ENCODE data around the gene SP7. TPM values are rescaled to one million over a fixed set of nuclear protein-coding genes. Genes with fewer than 3 reads are reported as not detected.

SP7 gene
- total RNA-seq, 1 experiment from 2014 or later, result not detected

DNA sequence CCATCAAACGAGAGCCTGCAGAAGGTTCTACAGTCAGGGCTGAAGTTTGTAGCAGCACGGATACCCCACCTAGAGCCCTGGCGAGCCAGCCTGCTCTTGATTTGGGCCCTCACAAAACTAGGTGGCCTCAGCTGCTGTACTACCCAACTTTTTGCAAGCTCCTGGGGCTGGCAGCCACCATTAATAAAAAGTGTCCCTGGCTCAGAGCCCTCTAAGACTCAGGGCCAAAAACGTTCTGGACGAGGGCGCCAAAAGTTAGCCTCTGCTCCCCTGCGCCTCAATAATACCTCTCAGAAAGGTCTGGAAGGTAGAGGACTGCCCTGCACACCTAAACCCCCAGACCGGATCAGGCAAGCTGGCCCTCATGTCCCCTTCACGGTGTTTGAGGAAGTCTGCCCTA is 49.7 kb downstream of the SP7 start:
- ChIA-PET POLR2A (ENCODE audit: unreplicated experiment) (no interaction called here), CTCF (interaction anchor here (0.6 kb wide), 1 partner anchor 100 kb away, joined by 3 read pairs; no protein-coding TSS in a partner anchor)
- H2AFZ ChIP-seq, result no peak overlapping the region
- peaks cover 2% of the 10 kb centered on the region; the same call in 1 of the 2 replicates for H3F3A ChIP-seq (ENCODE audit: insufficient read depth, low read depth)
- H3K36me3 ChIP-seq (ENCODE audit: low read depth), result no peaks in the 10 kb centered on the region
- H3K4me3 ChIP-seq, result no peak overlapping the region
- no peak for DNase-seq
- no peaks in the 10 kb centered on the region for H3K9me2 ChIP-seq (ENCODE audit: insufficient read depth)
- no peak overlapping the region for H3K27ac ChIP-seq
- no peak overlapping the region for H3K4me2 ChIP-seq
- no peaks in the 10 kb centered on the region for H3K27me3 ChIP-seq (ENCODE audit: insufficient read depth, low read depth)
- no peaks in the 10 kb centered on the region for H4K20me1 ChIP-seq (ENCODE audit: insufficient read depth)
- TF ChIP-seq, protein P1, sequence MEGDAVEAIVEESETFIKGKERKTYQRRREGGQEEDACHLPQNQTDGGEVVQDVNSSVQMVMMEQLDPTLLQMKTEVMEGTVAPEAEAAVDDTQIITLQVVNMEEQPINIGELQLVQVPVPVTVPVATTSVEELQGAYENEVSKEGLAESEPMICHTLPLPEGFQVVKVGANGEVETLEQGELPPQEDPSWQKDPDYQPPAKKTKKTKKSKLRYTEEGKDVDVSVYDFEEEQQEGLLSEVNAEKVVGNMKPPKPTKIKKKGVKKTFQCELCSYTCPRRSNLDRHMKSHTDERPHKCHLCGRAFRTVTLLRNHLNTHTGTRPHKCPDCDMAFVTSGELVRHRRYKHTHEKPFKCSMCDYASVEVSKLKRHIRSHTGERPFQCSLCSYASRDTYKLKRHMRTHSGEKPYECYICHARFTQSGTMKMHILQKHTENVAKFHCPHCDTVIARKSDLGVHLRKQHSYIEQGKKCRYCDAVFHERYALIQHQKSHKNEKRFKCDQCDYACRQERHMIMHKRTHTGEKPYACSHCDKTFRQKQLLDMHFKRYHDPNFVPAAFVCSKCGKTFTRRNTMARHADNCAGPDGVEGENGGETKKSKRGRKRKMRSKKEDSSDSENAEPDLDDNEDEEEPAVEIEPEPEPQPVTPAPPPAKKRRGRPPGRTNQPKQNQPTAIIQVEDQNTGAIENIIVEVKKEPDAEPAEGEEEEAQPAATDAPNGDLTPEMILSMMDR (conservative IDR thresholded peaks at IDR 0.05), result no peak
- TF ChIP-seq EZH2 (IDR thresholded peaks at IDR 0.05; ENCODE audit: low read depth), result no peak
- H3K9me3 ChIP-seq (ENCODE audit: insufficient read depth, low read depth), result no peaks in the 10 kb centered on the region
- intact Hi-C loops (cut with micrococcal nuclease; ENCODE audit: unreplicated experiment), result no loop called here
- H3K79me2 ChIP-seq (ENCODE audit: low read depth), result no peaks in the 10 kb centered on the region
- no peaks in the 10 kb centered on the region for H3K4me1 ChIP-seq (replicated peaks; ENCODE audit: insufficient read depth)
- BruUV-seq (replicated peaks), result no TSS peak

DNA sequence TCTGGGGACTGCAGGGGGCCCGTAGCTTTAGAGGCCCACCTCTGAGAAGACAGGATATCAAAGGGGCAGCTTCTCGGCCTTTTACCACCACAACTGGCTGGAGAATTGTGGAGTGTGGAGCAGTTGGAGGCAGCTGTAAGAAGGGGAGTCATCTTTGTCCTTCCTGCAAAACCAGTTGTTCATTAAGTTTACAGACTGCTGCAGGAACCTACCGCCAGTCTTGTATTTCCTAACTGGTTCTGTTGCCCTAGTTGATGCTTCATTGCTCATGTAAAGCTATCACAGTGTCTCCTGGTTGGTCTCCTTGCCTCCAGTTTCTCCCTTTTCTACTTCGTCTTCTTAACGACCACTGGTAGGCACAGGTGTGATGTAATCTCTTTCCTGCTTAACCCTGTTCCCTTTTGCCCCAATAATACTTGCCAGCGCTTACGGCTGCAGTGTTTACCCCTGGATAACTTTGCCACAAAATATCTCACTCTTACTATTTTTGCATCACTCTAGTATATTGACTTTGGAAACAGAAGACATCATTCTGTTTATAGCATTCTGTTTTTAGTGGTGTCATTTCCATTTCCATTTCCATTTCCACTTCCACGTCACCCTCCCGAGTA is 56.2 kb downstream of the SP7 start:
- H2AFZ ChIP-seq, result no peak overlapping the region
- TF ChIP-seq, protein P1 (conservative IDR thresholded peaks at IDR 0.05), result no peak
- no peak for TF ChIP-seq EZH2 (IDR thresholded peaks at IDR 0.05; ENCODE audit: low read depth)
- peak in 1 of 2 experiments; percentile 35 for DNase-seq
- ChIA-PET POLR2A (ENCODE audit: unreplicated experiment) (no interaction called here), CTCF (no interaction called here)
- no peaks in the 10 kb centered on the region for H3K27me3 ChIP-seq (ENCODE audit: insufficient read depth, low read depth)
- H4K20me1 ChIP-seq (ENCODE audit: insufficient read depth), result no peaks in the 10 kb centered on the region
- no peaks in the 10 kb centered on the region for H3K4me1 ChIP-seq (replicated peaks; ENCODE audit: insufficient read depth)
- H3K27ac ChIP-seq, result no peak overlapping the region
- intact Hi-C loops (cut with micrococcal nuclease; ENCODE audit: unreplicated experiment), result no loop called here
- H3K36me3 ChIP-seq (ENCODE audit: low read depth), result no peaks in the 10 kb centered on the region
- no peak overlapping the region for H3K4me3 ChIP-seq
- H3K9me3 ChIP-seq (ENCODE audit: insufficient read depth, low read depth), result no peaks in the 10 kb centered on the region
- BruUV-seq (replicated peaks), result no TSS peak
- H3K9me2 ChIP-seq (ENCODE audit: insufficient read depth), result no peaks in the 10 kb centered on the region
- no peaks in the 10 kb centered on the region for H3K79me2 ChIP-seq (ENCODE audit: low read depth)
- H3K4me2 ChIP-seq, result no peak overlapping the region
- H3F3A ChIP-seq (ENCODE audit: insufficient read depth, low read depth), result 0 out of 2 replicates have a peak, but pooled peaks cover 4% of the 10 kb centered on the region

DNA sequence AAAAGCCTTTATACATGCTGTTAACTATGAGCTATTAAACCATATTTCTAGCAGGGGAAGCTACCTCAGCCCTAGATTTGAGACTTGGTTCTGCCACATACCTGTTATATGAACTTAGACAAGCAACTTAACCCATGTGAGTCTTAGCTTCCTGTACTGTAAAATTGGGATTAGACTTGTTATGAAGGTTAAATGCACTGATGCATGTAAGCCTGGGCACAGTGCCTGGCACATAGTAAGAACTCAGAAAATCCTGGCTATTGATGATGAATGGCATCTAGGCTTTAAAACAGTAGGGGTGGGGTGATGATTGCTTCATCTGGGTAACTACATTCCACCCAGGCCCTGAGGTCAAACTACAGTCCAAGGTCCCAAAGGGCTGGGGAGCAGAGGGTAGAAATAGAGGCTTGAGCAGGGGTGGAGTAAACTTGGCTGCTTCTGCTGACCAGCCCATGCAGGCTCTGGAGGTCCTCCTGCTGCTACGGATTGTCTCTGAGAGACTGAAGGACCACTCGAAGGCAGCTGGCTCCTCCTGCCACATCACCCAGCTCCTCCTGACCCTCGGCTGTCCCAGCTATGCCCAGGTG is 56.8 kb downstream of the SP7 start:
- no peak overlapping the region for H3K4me3 ChIP-seq
- no peaks in the 10 kb centered on the region for H3K79me2 ChIP-seq (ENCODE audit: low read depth)
- no peaks in the 10 kb centered on the region for H3K36me3 ChIP-seq (ENCODE audit: low read depth)
- no peak overlapping the region for H3K4me2 ChIP-seq
- H3F3A ChIP-seq (ENCODE audit: insufficient read depth, low read depth), result 0 out of 2 replicates have a peak, but pooled peaks cover 4% of the 10 kb centered on the region
- no peaks in the 10 kb centered on the region for H3K9me3 ChIP-seq (ENCODE audit: insufficient read depth, low read depth)
- CTCF ChIA-PET, result interaction anchor here (0.6 kb wide), 1 partner anchor 41 kb away, joined by 3 read pairs; no protein-coding TSS in a partner anchor
- POLR2A ChIA-PET (ENCODE audit: unreplicated experiment), result no interaction called here
- H3K9me2 ChIP-seq (ENCODE audit: insufficient read depth), result no peaks in the 10 kb centered on the region
- no peak for DNase-seq
- no peak overlapping the region for H3K27ac ChIP-seq
- no peaks in the 10 kb centered on the region for H3K4me1 ChIP-seq (replicated peaks; ENCODE audit: insufficient read depth)
- intact Hi-C loops (cut with micrococcal nuclease; ENCODE audit: unreplicated experiment), result no loop called here
- no peaks in the 10 kb centered on the region for H3K27me3 ChIP-seq (ENCODE audit: insufficient read depth, low read depth)
- BruUV-seq (replicated peaks), result no TSS peak
- no peaks in the 10 kb centered on the region for H4K20me1 ChIP-seq (ENCODE audit: insufficient read depth)
- no peak for TF ChIP-seq EZH2 (IDR thresholded peaks at IDR 0.05; ENCODE audit: low read depth)
- TF ChIP-seq, protein P1 (conservative IDR thresholded peaks at IDR 0.05), result no peak
- H2AFZ ChIP-seq, result no peak overlapping the region

Data from PC-9 (cell line).